AG04450 (cell line): ENCODE data around the gene RPL15. TPM values are rescaled to one million over a fixed set of nuclear protein-coding genes. Genes with fewer than 3 reads are reported as not detected.

ENCODE experiments used
- CTCF ChIA-PET: fragments of 300-600, 350-600 bp; formaldehyde crosslinking; extraction: SDS; loops from one replicate; lab custom pipeline; 2022; ENCODE audit warnings: antibody characterized with exemption, inconsistent platforms; lab: Charles Lee
- POLR2A ChIA-PET: fragments of 350-600 bp; formaldehyde crosslinking; extraction: SDS; loops from one replicate; lab custom pipeline; 2021; ENCODE audit warnings: antibody characterized with exemption, inconsistent platforms; lab: Yijun Ruan, JAX
- DNase-seq: peaks from one replicate; pipeline ENCODE4 v3.0.0-alpha.2; 2011; ENCODE audit warnings: low read depth, low spot score
- H3K27ac ChIP-seq: one replicate; pipeline ENCODE4 v1.5.1; 2012; ENCODE audit warnings: low read depth, low read length, control low read depth
- H3K27me3 ChIP-seq: one replicate; pipeline ENCODE4 v1.6.0; 2012; ENCODE audit warnings: low read length; ENCODE audit not compliant: control insufficient read depth, insufficient read depth
- H3K4me3 ChIP-seq: 2 replicates; pipeline ENCODE4 v1.5.1; 2011; ENCODE audit warnings: mild to moderate bottlenecking, low read depth, low read length, control low read depth
- H3K9me3 ChIP-seq: 2 replicates; pipeline ENCODE4 v1.5.1; 2012; ENCODE audit warnings: low read length; ENCODE audit not compliant: control insufficient read depth, insufficient read depth
- polyA plus RNA-seq: library from polyadenylated mRNA; depleted of rRNA; stranded (reverse); fragments of >200 nt; gene quantifications from 2 replicates; pipeline ENCODE4 v1.2.3, GENCODE V29; 2011
- TF ChIP-seq, protein P1 (sequence below): IDR thresholded peaks from 2 replicates; pipeline ENCODE4 v1.5.1; 2011; ENCODE audit warnings: low read depth, low read length, control low read depth, inconsistent platforms

The RPL15 gene
- polyA plus RNA-seq, 1 experiment: 3,614 TPM

DNA sequence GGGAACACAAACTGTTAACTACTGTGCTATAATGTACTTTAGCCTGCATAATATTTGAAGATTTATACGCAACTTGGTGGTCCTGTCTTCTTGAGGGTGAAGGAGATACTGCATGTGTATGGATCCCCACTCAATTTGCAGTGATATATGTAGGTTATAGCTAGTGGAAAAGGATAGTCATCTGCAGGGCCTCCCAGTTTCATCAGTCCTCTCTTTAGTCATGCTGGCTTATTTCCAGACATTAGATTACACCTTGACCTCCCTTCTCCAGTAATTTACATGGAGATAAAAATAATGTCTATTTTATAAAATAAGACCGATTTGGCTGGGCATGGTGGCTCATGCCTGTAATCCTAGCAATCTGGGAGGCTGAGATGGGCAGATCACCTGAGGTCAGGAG, 31.8 kb downstream of the RPL15 start:
- ChIA-PET POLR2A (interaction anchor here (0.5 to 1.7 kb wide), 2 partner anchors 14 to 32 kb away, joined by 3 to 8 read pairs; partner anchors contain the start of genes NKIRAS1 and RPL15), CTCF (no interaction called here)
- TF ChIP-seq, protein P1, sequence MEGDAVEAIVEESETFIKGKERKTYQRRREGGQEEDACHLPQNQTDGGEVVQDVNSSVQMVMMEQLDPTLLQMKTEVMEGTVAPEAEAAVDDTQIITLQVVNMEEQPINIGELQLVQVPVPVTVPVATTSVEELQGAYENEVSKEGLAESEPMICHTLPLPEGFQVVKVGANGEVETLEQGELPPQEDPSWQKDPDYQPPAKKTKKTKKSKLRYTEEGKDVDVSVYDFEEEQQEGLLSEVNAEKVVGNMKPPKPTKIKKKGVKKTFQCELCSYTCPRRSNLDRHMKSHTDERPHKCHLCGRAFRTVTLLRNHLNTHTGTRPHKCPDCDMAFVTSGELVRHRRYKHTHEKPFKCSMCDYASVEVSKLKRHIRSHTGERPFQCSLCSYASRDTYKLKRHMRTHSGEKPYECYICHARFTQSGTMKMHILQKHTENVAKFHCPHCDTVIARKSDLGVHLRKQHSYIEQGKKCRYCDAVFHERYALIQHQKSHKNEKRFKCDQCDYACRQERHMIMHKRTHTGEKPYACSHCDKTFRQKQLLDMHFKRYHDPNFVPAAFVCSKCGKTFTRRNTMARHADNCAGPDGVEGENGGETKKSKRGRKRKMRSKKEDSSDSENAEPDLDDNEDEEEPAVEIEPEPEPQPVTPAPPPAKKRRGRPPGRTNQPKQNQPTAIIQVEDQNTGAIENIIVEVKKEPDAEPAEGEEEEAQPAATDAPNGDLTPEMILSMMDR: no peak
- no peak overlapping the region for H3K27ac ChIP-seq
- no peak for DNase-seq
- H3K4me3 ChIP-seq: no peak overlapping the region
- no peaks in the 10 kb centered on the region for H3K27me3 ChIP-seq
- no peaks in the 10 kb centered on the region for H3K9me3 ChIP-seq

- TF ChIP-seq, protein P1: no peak
- POLR2A ChIA-PET: interaction anchor here (1.2 kb wide), 1 partner anchor 33 kb away, joined by 6 read pairs; the partner anchor contains the start of genes NKIRAS1 and RPL15
- CTCF ChIA-PET: interaction anchor here (0.5 to 1.4 kb wide), 4 partner anchors 11 to 116 kb away, joined by 3 read pairs; no protein-coding TSS in a partner anchor
- Histone ChIP-seq H3K27me3 (no peaks in the 10 kb centered on the region), H3K27ac (no peak overlapping the region), H3K4me3 (no peak overlapping the region), H3K9me3 (no peaks in the 10 kb centered on the region)
- DNase-seq: no peak
Measured at GRCh38 chr3:23949784-23950183, 32.9 kb downstream of the RPL15 start.

- no peaks in the 10 kb centered on the region for H3K27me3 ChIP-seq
- no peak for DNase-seq
- no peak overlapping the region for H3K27ac ChIP-seq
- ChIA-PET CTCF (interaction anchor here (0.5 to 1.4 kb wide), 5 partner anchors 10 to 210 kb away, joined by 3 to 4 read pairs (median 3); no protein-coding TSS in a partner anchor), POLR2A (interaction anchor here (1.2 to 1.5 kb wide), 2 partner anchors 29 to 34 kb away, joined by 6 read pairs; partner anchors contain the start of genes NKIRAS1 and RPL15)
- H3K9me3 ChIP-seq: no peaks in the 10 kb centered on the region
- H3K4me3 ChIP-seq: no peak overlapping the region
- TF ChIP-seq, protein P1: no peak
Measured at GRCh38 chr3:23950293-23950692, 33.4 kb downstream of the RPL15 start.

DNA sequence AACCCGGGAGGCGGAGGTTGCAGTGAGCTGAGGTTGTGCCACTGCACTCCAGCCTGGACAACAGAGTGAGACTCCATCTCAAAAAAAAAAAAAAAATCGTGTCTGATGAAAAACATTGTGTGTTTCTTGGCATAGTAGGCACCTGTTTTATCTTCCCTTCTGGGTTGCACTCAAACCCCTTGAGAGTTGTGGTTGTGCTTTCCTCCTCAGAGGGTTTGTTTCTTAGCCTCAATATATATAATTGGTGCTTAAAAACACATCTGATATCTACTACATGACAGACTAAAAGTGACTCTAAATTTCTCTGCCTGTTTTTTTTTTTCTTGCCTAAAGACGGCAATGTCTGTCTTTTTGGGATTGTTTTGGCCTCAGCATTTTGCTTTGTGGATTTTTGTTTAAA, 35.7 kb downstream of the RPL15 start:
- DNase-seq: no peak
- no peak overlapping the region for H3K27ac ChIP-seq
- H3K9me3 ChIP-seq: no peaks in the 10 kb centered on the region
- POLR2A ChIA-PET: interaction anchor here (0.7 kb wide), 1 partner anchor 710 kb away, joined by 5 read pairs; no protein-coding TSS in a partner anchor
- no peaks in the 10 kb centered on the region for H3K27me3 ChIP-seq
- no peak overlapping the region for H3K4me3 ChIP-seq
- TF ChIP-seq, protein P1: no peak
- CTCF ChIA-PET: no interaction called here

DNA sequence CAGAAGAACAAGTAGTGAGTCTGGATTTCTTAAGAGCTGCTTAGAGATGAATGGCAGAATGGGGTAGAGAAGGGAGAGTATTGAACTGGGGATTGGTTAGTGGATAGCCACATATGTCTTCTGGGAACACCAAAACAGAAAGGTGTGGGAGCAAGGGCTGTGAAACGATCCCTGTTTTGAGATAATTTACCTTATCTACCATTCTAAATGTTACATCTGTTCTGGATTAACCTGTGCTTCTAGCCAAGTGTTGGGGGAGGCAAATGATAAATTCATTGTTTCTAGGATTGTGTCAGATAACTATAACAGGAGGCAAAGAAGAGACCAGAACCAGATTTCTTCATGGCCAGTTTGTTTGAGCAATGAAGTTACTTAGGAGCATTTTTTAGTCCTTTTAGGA, 36.6 kb downstream of the RPL15 start:
- CTCF ChIA-PET: no interaction called here
- TF ChIP-seq, protein P1: no peak
- H3K27me3 ChIP-seq: no peaks in the 10 kb centered on the region
- no peak overlapping the region for H3K27ac ChIP-seq
- H3K4me3 ChIP-seq: no peak overlapping the region
- POLR2A ChIA-PET: interaction anchor here (0.6 to 0.7 kb wide), 2 partner anchors 37 to 42 kb away, joined by 4 to 6 read pairs; partner anchors contain the start of genes NKIRAS1 and RPL15
- no peak for DNase-seq
- no peaks in the 10 kb centered on the region for H3K9me3 ChIP-seq
